ENCODE data around the gene FBXO11. TPM values are rescaled to one million over a fixed set of nuclear protein-coding genes. Genes with fewer than 3 reads are reported as not detected.

FBXO11 gene
- total and polyA plus RNA-seq, 2 donors (not counting 1 experiment from before 2014, with no cell fraction given) = 37.7 to 81.6 TPM

GRCh38 chr2:47935071-47935470 is 28.8 kb upstream of the FBXO11 start:
- Histone ChIP-seq H3K4me1 (ENCODE audit: control insufficient read depth, extremely low read depth, insufficient read depth, low read length) (no peaks in the 10 kb centered on the region), H3K4me3 (replicated peaks in 1 of 4; ENCODE audit: control extremely low read depth in 1 of 4, insufficient read depth in 1 of 4, low read depth in 3 of 4, low read length in 4 of 4) (no peak overlapping the region), H3K36me3 (ENCODE audit: control insufficient read depth, insufficient read depth, low read length) (no peaks in the 10 kb centered on the region), H3K9me3 (ENCODE audit: control insufficient read depth, insufficient read depth, low read depth, low read length) (no peaks in the 10 kb centered on the region), H2AFZ (ENCODE audit: low read length) (no peak overlapping the region), H4K20me1 (ENCODE audit: control insufficient read depth, extremely low read depth, insufficient read depth, low read length) (no peaks in the 10 kb centered on the region), H3K4me2 (ENCODE audit: extremely low read depth, insufficient read depth, low read length) (no peak overlapping the region), H3K79me2 (ENCODE audit: control insufficient read depth, insufficient read depth, low read length) (no peaks in the 10 kb centered on the region), H3K27me3 (ENCODE audit: control insufficient read depth, insufficient read depth, low read length) (peaks cover 3% of the 10 kb centered on the region), H3K9ac (ENCODE audit: insufficient read depth, low read length) (no peak overlapping the region), H3K27ac (ENCODE audit: insufficient read depth, low read length) (no peak overlapping the region)
- TF ChIP-seq CTCF (conservative IDR thresholded peaks at IDR 0.05 in 1 of 2, IDR thresholded peaks at IDR 0.05 in 1 of 2; ENCODE audit: low read depth in 1 of 2, low read length in 2 of 2) = no peak
- TF ChIP-seq EZH2 (IDR thresholded peaks at IDR 0.05; ENCODE audit: low read length, missing control alignments) = no peak
- DNase-seq (ENCODE audit: low read depth in 2 of 2) = no peak

GRCh38 chr2:47918043-47918442 is 11.7 kb upstream of the FBXO11 start:
- TF ChIP-seq CTCF (conservative IDR thresholded peaks at IDR 0.05 in 1 of 2, IDR thresholded peaks at IDR 0.05 in 1 of 2; ENCODE audit: low read depth in 1 of 2, low read length in 2 of 2) = no peak
- TF ChIP-seq EZH2 (IDR thresholded peaks at IDR 0.05; ENCODE audit: low read length, missing control alignments) = no peak
- no peaks in the 10 kb centered on the region for H3K27me3 ChIP-seq (ENCODE audit: control insufficient read depth, insufficient read depth, low read length)
- no peak overlapping the region for H3K27ac ChIP-seq (ENCODE audit: insufficient read depth, low read length)
- H3K36me3 ChIP-seq (ENCODE audit: control insufficient read depth, insufficient read depth, low read length) = no peaks in the 10 kb centered on the region
- H3K4me1 ChIP-seq (ENCODE audit: control insufficient read depth, extremely low read depth, insufficient read depth, low read length) = no peaks in the 10 kb centered on the region
- H3K4me3 ChIP-seq (replicated peaks in 1 of 4; ENCODE audit: control extremely low read depth in 1 of 4, insufficient read depth in 1 of 4, low read depth in 3 of 4, low read length in 4 of 4) = no peak overlapping the region
- no peaks in the 10 kb centered on the region for H3K79me2 ChIP-seq (ENCODE audit: control insufficient read depth, insufficient read depth, low read length)
- H4K20me1 ChIP-seq (ENCODE audit: control insufficient read depth, extremely low read depth, insufficient read depth, low read length) = no peaks in the 10 kb centered on the region
- H3K9ac ChIP-seq (ENCODE audit: insufficient read depth, low read length) = no peak overlapping the region
- no peak overlapping the region for H3K4me2 ChIP-seq (ENCODE audit: extremely low read depth, insufficient read depth, low read length)
- no peak overlapping the region for H2AFZ ChIP-seq (ENCODE audit: low read length)
- H3K9me3 ChIP-seq (ENCODE audit: control insufficient read depth, insufficient read depth, low read depth, low read length) = no peaks in the 10 kb centered on the region
- no peak for DNase-seq (ENCODE audit: low read depth in 2 of 2)

- no peak overlapping the region for H2AFZ ChIP-seq (ENCODE audit: low read length)
- no peak overlapping the region for H3K4me2 ChIP-seq (ENCODE audit: extremely low read depth, insufficient read depth, low read length)
- H3K79me2 ChIP-seq (ENCODE audit: control insufficient read depth, insufficient read depth, low read length) = no peaks in the 10 kb centered on the region
- H3K27ac ChIP-seq (ENCODE audit: insufficient read depth, low read length) = no peak overlapping the region
- no peak overlapping the region for H3K4me3 ChIP-seq (replicated peaks in 1 of 4; ENCODE audit: control extremely low read depth in 1 of 4, insufficient read depth in 1 of 4, low read depth in 3 of 4, low read length in 4 of 4)
- no peaks in the 10 kb centered on the region for H3K36me3 ChIP-seq (ENCODE audit: control insufficient read depth, insufficient read depth, low read length)
- no peaks in the 10 kb centered on the region for H3K4me1 ChIP-seq (ENCODE audit: control insufficient read depth, extremely low read depth, insufficient read depth, low read length)
- DNase-seq (ENCODE audit: low read depth in 2 of 2) = no peak
- no peaks in the 10 kb centered on the region for H4K20me1 ChIP-seq (ENCODE audit: control insufficient read depth, extremely low read depth, insufficient read depth, low read length)
- no peak for TF ChIP-seq EZH2 (IDR thresholded peaks at IDR 0.05; ENCODE audit: low read length, missing control alignments)
- TF ChIP-seq CTCF (conservative IDR thresholded peaks at IDR 0.05 in 1 of 2, IDR thresholded peaks at IDR 0.05 in 1 of 2; ENCODE audit: low read depth in 1 of 2, low read length in 2 of 2) = no peak
- no peak overlapping the region for H3K9ac ChIP-seq (ENCODE audit: insufficient read depth, low read length)
- no peaks in the 10 kb centered on the region for H3K9me3 ChIP-seq (ENCODE audit: control insufficient read depth, insufficient read depth, low read depth, low read length)
- H3K27me3 ChIP-seq (ENCODE audit: control insufficient read depth, insufficient read depth, low read length) = no peaks in the 10 kb centered on the region
These were observed 11.1 kb upstream of the FBXO11 start for GRCh38 chr2:47917276-47917961.

Data from fibroblast of lung (primary cell).